Neural progenitor cell (in vitro differentiated cells): ENCODE results near the gene POLR1H. TPM values are rescaled to one million over a fixed set of nuclear protein-coding genes. Genes with fewer than 3 reads are reported as not detected.
"Not testable (repeated sequence)": the region's sequence is repeated elsewhere in the genome, so short reads cannot be mapped to it uniquely, and the experiment has no call there.

Source experiments
- DNase-seq: peaks from one replicate; pipeline ENCODE4 v3.0.0-alpha.2; 2016; ENCODE audit warnings: low spot score
- H2AFZ ChIP-seq: fragments of 200-600 bp; sonication (generic); replicated peaks from 2 replicates; pipeline ENCODE4 v1.6.1; 2016; ENCODE audit warnings: antibody characterized with exemption
- H3F3A ChIP-seq: fragments of 200-600 bp; sonication (generic); 2 replicates; pipeline ENCODE4 v1.6.1; 2016; ENCODE audit warnings: antibody characterized with exemption, low read depth
- H3K27ac ChIP-seq: fragments of 200-600 bp; sonication (generic); 2 replicates; pipeline ENCODE4 v1.5.1; 2016; ENCODE audit warnings: mild to moderate bottlenecking
- H3K27me3 ChIP-seq: fragments of 200-600 bp; sonication (generic); 2 replicates; pipeline ENCODE4 v1.6.1; 2016; ENCODE audit warnings: mild to moderate bottlenecking, moderate library complexity
- H3K36me3 ChIP-seq: fragments of 200-600 bp; sonication (generic); 2 replicates; pipeline ENCODE4 v1.5.1; 2016
- H3K4me1 ChIP-seq: fragments of 200-600 bp; sonication (generic); 2 replicates; pipeline ENCODE4 v1.6.1; 2016; ENCODE audit warnings: mixed run types
- H3K4me2 ChIP-seq: fragments of 200-600 bp; sonication (generic); 2 replicates; pipeline ENCODE4 v1.6.1; 2016
- H3K4me3 ChIP-seq: fragments of 200-600 bp; sonication (generic); 2 replicates; pipeline ENCODE4 v1.5.1; 2016
- H3K79me2 ChIP-seq: fragments of 200-600 bp; sonication (generic); 2 replicates; pipeline ENCODE4 v1.6.1; 2016; ENCODE audit warnings: low read depth
- H3K9ac ChIP-seq: fragments of 200-600 bp; sonication (generic); 2 replicates; pipeline ENCODE4 v1.6.1; 2016
- H3K9me3 ChIP-seq: fragments of 200-600 bp; sonication (generic); 2 replicates; pipeline ENCODE4 v1.5.1; 2016; ENCODE audit warnings: low read depth
- H4K20me1 ChIP-seq: fragments of 200-600 bp; sonication (generic); 2 replicates; pipeline ENCODE4 v1.6.1; 2016; ENCODE audit warnings: low read depth
- H3K27ac Mint-ChIP-seq: 3 replicates; pipeline ENCODE4 v1.8.0; 2021; ENCODE audit warnings: mixed read lengths
- H3K27me3 Mint-ChIP-seq: 2 replicates; pipeline ENCODE4 v1.8.0; 2022; ENCODE audit warnings: low read depth, mild to moderate bottlenecking, inconsistent platforms, moderate library complexity, mixed read lengths; ENCODE audit not compliant: insufficient read depth
- H3K36me3 Mint-ChIP-seq: 3 replicates; pipeline ENCODE4 v1.8.0; 2021; ENCODE audit warnings: mixed read lengths
- H3K4me1 Mint-ChIP-seq: 3 replicates; pipeline ENCODE4 v1.8.0; 2021; ENCODE audit warnings: mixed read lengths
- H3K4me3 Mint-ChIP-seq: 3 replicates; pipeline ENCODE4 v1.8.0; 2021; ENCODE audit warnings: mild to moderate bottlenecking, moderate library complexity, mixed read lengths
- H3K9me3 Mint-ChIP-seq: 3 replicates; pipeline ENCODE4 v1.8.0; 2020; ENCODE audit warnings: mixed read lengths
- EZH2 ChIP-seq: fragments of 200-600 bp; sonication (generic); IDR thresholded peaks from 2 replicates; pipeline ENCODE4 v1.6.1; 2017; ENCODE audit warnings: antibody characterized with exemption, mild to moderate bottlenecking, moderate library complexity
- EZH2phosphoT487 ChIP-seq: fragments of 200-600 bp; sonication (generic); IDR thresholded peaks from 2 replicates; pipeline ENCODE4 v1.6.1; 2017; ENCODE audit warnings: antibody characterized with exemption
- total RNA-seq: library from RNA; depleted of rRNA; stranded (reverse); fragments of >200 nt; gene quantifications from 2 replicates; pipeline ENCODE4 v1.2.3, GENCODE V29; 2015; ENCODE audit warnings: low replicate concordance
- TF ChIP-seq, protein P1 (sequence below): fragments of 200-600 bp; sonication (generic); IDR thresholded peaks from 2 replicates; pipeline ENCODE4 v1.5.1; 2017; ENCODE audit warnings: antibody characterized with exemption, mild to moderate bottlenecking

Gene POLR1H
- total RNA-seq, 1 donor from 2014 or later, result 25.0 TPM

DNA sequence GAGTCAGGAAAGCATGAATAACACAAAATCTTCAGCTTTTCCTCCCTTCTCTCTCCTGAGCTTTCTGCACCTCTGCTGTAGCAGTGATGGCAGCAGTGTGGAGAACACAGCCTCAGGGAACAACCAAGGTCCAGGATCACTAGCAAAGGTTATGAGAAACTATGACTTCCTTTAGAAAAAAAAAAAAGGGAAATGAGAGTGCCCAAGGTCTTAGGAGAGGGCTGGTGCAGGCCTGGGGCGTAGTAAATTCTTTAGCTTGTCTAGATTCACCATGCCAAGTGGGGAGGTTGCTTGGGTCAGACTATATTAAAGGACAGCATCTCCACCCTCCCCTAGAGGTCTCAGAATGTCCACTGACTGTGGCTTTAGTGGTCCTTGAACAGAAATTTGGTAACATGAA lies 40.4 kb upstream of the POLR1H start:
- TF ChIP-seq, protein P1, sequence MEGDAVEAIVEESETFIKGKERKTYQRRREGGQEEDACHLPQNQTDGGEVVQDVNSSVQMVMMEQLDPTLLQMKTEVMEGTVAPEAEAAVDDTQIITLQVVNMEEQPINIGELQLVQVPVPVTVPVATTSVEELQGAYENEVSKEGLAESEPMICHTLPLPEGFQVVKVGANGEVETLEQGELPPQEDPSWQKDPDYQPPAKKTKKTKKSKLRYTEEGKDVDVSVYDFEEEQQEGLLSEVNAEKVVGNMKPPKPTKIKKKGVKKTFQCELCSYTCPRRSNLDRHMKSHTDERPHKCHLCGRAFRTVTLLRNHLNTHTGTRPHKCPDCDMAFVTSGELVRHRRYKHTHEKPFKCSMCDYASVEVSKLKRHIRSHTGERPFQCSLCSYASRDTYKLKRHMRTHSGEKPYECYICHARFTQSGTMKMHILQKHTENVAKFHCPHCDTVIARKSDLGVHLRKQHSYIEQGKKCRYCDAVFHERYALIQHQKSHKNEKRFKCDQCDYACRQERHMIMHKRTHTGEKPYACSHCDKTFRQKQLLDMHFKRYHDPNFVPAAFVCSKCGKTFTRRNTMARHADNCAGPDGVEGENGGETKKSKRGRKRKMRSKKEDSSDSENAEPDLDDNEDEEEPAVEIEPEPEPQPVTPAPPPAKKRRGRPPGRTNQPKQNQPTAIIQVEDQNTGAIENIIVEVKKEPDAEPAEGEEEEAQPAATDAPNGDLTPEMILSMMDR, result no peak
- no peak for TF ChIP-seq EZH2phosphoT487
- TF ChIP-seq EZH2, result no peak
- no peaks in the 10 kb centered on the region for H3K27me3 ChIP-seq
- H3K79me2 ChIP-seq, result no peaks in the 10 kb centered on the region
- no peak overlapping the region for H3K4me3 ChIP-seq
- no peak overlapping the region for H2AFZ ChIP-seq
- no peak overlapping the region for H3K9ac ChIP-seq
- H3K9me3 ChIP-seq, result no peaks in the 10 kb centered on the region
- DNase-seq, result no peak
- no peak overlapping the region for H3K4me3 Mint-ChIP-seq
- H3K36me3 Mint-ChIP-seq, result no peaks in the 10 kb centered on the region
- no peak overlapping the region for H3K4me2 ChIP-seq
- H3K4me1 ChIP-seq, result no peaks in the 10 kb centered on the region
- H3K4me1 Mint-ChIP-seq, result no peaks in the 10 kb centered on the region
- H3K9me3 Mint-ChIP-seq, result no peaks in the 10 kb centered on the region
- no peak overlapping the region for H3K27ac ChIP-seq
- no peaks in the 10 kb centered on the region for H3F3A ChIP-seq
- H3K36me3 ChIP-seq, result no peaks in the 10 kb centered on the region
- no peaks in the 10 kb centered on the region for H4K20me1 ChIP-seq
- H3K27ac Mint-ChIP-seq, result no peak overlapping the region
- peaks cover 3% of the 10 kb centered on the region for H3K27me3 Mint-ChIP-seq

DNA sequence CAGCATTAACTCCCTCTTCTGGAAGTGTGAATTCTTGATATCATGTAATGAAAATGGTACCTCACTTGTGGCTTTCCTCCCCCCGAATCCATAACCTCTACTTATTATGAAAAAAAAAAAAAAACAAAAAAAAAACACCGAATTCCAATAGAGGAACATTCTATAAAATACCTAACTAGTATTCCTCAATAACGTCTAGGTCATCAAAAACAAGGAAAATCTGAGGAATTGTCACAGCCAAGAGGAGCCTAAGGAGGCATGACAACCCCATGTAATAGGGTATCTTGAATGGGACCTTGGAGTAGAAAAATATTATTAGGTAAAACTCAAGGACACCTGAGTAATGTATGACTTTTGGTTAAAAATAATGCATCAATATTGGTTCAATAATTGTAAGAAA lies 38.9 kb upstream of the POLR1H start:
- peaks cover 2% of the 10 kb centered on the region for H3K36me3 Mint-ChIP-seq
- TF ChIP-seq EZH2phosphoT487 (no peak), EZH2 (no peak)
- TF ChIP-seq, protein P1, result no peak

DNA sequence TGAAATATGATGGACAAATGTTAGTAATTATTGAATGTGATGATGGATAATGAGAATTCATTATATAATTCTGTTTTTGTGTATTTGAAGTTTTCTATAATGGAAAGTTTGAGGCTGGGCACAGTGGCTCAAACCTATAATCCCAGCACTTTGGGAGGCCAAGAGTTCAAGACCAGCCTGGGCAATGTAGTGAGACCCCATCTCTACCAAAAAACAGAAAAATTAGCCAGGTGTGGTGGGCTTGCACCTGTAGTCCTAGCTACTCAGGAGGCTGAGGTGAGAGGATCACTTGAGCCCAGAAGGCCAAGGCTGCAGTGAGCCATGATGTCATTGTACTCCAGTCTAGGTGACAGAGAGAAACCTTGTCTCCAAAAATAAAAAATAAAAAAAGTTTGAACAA lies 38.4 kb upstream of the POLR1H start:
- H3K9me3 ChIP-seq, H3K4me1 Mint-ChIP-seq, H3K27me3 ChIP-seq, H3K4me3 Mint-ChIP-seq, H3K27ac ChIP-seq, H3K4me2 ChIP-seq, H3K36me3 ChIP-seq, H3K4me1 ChIP-seq, H4K20me1 ChIP-seq, H3K27me3 Mint-ChIP-seq, H3F3A ChIP-seq, H2AFZ ChIP-seq, H3K9ac ChIP-seq, H3K36me3 Mint-ChIP-seq, H3K79me2 ChIP-seq, H3K27ac Mint-ChIP-seq, DNase-seq, H3K4me3 ChIP-seq, H3K9me3 Mint-ChIP-seq: not testable (repeated sequence)

More for the DNA sequence above, 38.9 kb upstream of the POLR1H start:
- Mint-ChIP-seq H3K27ac (no peak overlapping the region), H3K4me1 (no peaks in the 10 kb centered on the region), H3K4me3 (no peak overlapping the region), H3K27me3 (peaks cover 3% of the 10 kb centered on the region), H3K9me3 (no peaks in the 10 kb centered on the region)
- Histone ChIP-seq H3K36me3 (no peaks in the 10 kb centered on the region), H3K4me2 (no peak overlapping the region), H3K79me2 (no peaks in the 10 kb centered on the region), H4K20me1 (no peaks in the 10 kb centered on the region), H3K4me1 (no peaks in the 10 kb centered on the region), H3K9me3 (no peaks in the 10 kb centered on the region), H3K9ac (no peak overlapping the region), H3K27me3 (no peaks in the 10 kb centered on the region), H3F3A (no peaks in the 10 kb centered on the region), H3K4me3 (no peak overlapping the region), H3K27ac (no peak overlapping the region), H2AFZ (no peak overlapping the region)
- no peak for DNase-seq

DNA sequence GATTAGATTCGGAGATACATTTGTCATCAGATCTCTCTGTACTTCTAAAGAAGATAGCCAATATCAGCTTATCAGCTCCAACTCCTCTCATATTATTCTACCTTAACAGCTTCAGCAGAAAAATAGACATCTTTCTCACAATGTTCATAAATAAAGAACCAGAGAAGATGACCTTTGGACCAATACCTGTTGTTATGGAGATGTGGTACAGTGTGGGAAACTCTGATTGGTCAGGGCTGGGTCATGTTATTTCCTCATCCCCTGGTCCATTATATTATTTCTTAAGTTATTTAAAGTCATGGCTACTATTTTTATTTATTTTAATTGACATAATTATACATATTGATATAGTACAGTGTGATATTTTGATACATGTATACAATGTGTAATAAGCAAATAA lies 35.9 kb upstream of the POLR1H start:
- H3K4me1 ChIP-seq, result no peaks in the 10 kb centered on the region
- Mint-ChIP-seq H3K9me3 (no peaks in the 10 kb centered on the region), H3K27me3 (no peaks in the 10 kb centered on the region), H3K4me3 (no peak overlapping the region), H3K36me3 (peaks cover 2% of the 10 kb centered on the region), H3K27ac (no peak overlapping the region), H3K4me1 (no peaks in the 10 kb centered on the region)
- no peaks in the 10 kb centered on the region for H3F3A ChIP-seq
- H4K20me1 ChIP-seq, result no peaks in the 10 kb centered on the region
- no peak overlapping the region for H3K27ac ChIP-seq
- no peak overlapping the region for H3K4me3 ChIP-seq
- no peak overlapping the region for H2AFZ ChIP-seq
- no peak overlapping the region for H3K9ac ChIP-seq
- no peaks in the 10 kb centered on the region for H3K27me3 ChIP-seq
- TF ChIP-seq EZH2phosphoT487 (no peak), EZH2 (no peak)
- TF ChIP-seq, protein P1, result no peak
- no peaks in the 10 kb centered on the region for H3K79me2 ChIP-seq
- no peaks in the 10 kb centered on the region for H3K36me3 ChIP-seq
- no peak overlapping the region for H3K4me2 ChIP-seq
- no peak for DNase-seq
- H3K9me3 ChIP-seq, result no peaks in the 10 kb centered on the region
